Measurements from ENCODE around the gene ANTXR1.
"Not testable (repeated sequence)": the region's sequence is repeated elsewhere in the genome, so short reads cannot be mapped to it uniquely, and the experiment has no call there.

ANTXR1 gene

DNA sequence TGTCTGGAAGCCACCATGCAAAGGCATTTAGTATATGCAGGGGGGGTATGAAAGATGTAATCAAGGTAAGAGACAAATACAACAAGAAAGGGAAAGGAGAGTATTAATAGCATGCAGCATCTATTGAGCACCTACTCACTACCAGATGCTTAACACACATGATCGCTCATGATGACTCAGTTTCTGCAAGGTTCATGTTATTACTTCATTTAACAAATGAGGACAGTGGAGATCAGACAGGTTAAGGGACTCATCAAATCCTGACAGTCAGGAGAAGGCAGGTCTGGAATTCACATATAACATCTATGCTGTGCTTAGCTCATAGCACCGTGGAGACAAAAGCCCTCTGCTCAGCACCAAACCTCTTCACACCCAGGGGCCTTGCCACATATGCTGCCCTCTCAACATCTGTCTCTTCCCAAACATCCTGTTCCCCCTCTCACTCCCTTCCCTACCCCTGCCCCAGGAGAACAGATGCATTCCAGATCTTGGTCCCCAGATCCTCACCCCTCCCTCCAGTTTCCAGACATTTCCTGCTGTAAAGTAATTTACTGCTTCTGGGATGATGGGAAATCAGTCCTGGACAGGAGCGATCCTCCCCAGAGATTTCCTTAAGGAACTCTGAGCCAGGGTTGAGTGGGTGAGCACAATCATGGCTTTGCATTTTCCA, 155.3 kb downstream of the ANTXR1 start:
- DNase-seq: no peak

DNA sequence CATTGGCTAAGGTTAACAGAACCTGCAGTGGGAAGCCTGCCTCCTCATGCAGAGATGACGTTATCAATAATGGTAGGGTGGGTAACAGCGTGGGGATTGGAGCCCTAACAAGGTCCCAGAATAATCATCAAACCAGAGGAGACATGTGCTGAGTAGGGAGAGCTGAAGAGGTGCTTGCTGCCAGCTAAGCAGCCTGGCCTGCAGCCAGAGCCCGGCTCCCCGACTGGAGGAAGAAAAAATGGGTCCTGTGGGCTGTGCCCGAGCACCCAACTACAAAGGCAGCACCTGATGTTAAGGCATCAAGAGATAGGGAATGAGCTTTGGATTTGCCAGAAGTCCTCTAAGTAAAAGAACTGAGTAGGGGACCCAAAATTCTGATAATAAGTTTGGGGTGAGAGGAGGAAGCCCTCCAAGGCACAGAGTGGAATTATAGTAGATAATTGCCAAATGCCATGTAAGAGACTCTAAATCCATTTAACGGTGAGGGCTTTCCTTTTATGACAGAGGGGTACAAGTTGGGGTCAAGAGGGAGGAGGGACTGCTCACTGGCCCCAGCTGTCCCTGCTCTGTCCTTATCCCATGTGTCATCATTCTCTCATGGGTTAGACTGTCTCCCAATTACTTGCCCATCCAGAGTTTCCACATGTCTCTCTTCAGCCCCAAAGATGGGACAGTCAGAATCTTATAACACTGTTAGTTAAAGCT, 156.1 kb downstream of the ANTXR1 start:
- DNase-seq: no peak

DNA sequence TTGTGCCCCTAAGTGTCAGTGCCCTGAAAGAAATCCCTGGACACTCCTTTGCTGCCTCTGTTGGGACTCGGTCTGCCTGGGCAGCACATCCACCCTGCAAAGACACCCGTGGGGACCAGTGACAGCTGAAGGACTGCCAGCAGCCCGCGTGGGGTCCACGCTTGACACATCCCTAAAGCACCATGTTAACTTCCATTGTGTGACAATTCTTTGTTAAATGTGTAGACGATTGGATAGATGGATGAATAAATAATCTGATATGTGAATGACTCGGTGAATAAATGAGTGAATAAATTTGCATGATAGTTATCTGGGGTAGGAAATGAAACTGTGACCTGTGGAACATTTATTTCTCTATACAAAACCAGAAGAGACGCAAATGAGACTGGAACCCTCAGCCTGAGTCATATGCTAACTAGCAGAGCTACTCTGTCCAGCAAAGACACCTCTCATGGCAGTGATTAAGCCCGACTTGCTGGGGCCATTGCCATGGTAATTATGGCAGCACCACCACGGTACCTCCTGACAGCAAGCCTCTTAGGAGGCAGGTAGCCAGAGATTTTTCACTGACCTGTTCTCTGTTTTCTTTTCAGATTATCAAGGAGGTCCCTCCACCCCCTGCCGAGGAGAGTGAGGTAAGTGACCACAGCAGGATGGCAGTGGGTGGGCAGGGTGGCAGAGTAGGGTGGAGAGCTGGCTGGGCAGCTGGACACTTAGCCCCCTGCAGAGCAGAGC, 156.8 kb downstream of the ANTXR1 start:
- no peak for DNase-seq

DNA sequence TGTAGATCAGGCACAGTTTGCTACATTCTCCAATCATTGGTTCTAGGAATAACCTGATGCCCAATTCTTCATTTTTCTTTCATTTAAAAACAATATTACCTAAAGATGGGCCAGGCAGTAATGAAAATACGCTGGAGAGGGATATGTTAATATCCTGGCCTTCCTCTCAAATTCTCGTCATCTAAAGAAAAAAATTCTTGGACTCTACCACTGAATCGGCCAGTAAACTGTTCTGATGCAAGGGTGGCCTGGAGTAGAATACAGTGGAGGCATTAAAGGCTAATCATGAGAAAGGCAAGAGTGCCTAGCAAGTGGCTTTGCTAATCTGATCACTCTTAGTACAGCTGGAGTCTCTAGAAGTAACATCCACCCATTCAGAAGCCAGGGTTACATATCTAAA, 157.7 kb downstream of the ANTXR1 start:
- DNase-seq: no peak

DNA sequence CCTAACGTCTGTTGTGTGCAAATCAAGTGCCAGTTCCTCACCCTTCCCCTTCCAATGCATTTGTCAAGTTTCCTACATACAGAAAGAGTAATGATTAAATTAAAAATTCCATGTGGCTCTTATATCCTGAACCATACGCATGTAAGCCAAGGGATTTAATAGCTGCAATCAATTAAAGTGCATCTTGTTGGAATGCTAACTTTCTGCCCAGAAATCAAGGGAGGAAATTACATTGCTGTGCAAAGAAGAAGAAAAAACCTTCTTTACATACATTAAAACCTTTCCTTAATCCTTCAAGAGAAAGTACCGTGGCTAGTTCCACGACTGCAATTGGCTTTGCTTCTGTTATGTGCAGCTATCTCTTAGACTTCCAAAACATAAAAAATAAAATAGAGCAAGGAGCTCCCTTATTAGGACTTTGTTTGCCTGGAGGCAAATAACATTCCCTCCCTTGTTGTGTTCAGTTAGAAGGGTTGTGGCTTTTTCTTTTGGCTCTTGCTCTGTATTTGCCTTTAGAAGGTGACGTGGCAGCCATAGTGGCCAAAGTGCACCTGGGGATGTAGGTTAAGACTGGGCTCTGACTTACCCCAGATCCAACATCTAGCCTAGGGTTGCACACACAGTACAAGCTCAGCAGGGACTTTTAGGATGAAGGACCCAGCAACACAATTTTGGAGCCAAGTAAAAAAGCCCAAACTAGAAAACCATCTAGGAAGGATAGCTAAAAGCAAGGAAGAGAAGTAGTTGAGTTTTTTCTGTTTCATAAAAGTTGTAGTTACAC, 158.3 kb downstream of the ANTXR1 start:
- DNase-seq: no peak

DNA sequence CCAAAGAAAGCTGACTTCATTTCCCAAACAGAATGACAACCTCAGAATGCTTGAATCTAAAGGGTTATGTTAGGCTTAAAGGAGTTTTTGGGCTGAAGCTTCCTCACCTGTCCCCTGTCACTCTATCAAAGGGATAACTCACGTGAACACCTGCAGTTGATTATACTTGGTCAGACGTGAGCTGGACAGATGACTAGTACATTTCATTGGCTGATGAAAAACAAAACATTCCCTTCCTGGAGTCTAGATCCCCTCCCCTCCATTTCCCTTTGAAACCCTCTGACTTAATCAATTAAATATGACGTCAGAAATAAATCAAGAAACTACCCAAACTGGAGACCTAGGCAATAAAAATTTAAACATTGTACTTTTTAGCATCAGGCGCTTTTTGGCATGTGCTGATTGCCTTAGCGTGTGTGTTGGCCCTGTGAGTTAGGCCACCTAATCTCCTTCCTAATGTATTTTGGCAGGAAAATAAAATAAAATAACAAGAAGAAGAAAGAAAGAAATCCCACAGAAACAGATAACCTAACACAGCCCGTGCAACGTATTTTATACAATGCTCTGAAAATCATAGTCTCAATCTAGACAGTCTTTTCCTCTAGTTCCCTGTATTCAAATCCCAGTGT, 159.0 kb downstream of the ANTXR1 start:
- no peak for DNase-seq

DNA sequence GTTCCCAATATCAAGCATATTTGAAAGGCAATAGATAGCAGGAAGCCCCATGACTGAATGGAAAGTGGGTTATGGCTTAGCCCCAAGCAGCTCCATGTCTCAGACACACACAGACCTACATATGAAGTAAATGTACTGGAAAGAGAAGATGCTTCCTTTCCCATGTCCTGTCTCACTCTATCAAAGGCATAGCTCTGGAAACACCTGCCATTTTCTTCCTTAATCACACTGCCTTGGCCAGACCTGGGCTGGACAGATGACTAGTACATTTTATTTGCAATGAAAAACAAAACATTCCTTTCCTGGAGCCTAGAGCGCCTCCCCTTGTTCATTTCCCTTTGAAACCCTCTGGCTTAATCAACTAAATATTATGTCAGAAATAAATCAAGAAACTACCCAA, 160.7 kb downstream of the ANTXR1 start:
- no peak for DNase-seq

DNA sequence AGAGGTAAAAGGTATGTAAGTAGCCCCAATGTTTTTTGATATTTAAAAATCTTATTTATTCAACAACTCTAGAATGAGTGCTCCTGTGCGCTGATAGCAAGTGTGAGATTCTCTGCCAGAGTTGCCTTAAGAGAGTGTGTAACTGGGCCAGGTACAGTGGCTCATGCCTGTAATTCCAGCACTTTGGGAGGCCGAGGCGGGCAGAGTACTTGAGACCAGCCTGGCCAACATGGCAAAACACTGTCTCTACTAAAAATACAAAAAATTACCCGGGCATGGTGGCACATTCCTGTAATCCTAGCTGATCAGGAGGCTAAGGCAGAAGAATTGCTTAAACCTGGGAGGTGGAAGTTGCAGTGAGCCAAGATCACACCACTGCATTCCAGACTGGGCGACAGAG, 161.2 kb downstream of the ANTXR1 start:
- not testable (repeated sequence) for DNase-seq

DNA sequence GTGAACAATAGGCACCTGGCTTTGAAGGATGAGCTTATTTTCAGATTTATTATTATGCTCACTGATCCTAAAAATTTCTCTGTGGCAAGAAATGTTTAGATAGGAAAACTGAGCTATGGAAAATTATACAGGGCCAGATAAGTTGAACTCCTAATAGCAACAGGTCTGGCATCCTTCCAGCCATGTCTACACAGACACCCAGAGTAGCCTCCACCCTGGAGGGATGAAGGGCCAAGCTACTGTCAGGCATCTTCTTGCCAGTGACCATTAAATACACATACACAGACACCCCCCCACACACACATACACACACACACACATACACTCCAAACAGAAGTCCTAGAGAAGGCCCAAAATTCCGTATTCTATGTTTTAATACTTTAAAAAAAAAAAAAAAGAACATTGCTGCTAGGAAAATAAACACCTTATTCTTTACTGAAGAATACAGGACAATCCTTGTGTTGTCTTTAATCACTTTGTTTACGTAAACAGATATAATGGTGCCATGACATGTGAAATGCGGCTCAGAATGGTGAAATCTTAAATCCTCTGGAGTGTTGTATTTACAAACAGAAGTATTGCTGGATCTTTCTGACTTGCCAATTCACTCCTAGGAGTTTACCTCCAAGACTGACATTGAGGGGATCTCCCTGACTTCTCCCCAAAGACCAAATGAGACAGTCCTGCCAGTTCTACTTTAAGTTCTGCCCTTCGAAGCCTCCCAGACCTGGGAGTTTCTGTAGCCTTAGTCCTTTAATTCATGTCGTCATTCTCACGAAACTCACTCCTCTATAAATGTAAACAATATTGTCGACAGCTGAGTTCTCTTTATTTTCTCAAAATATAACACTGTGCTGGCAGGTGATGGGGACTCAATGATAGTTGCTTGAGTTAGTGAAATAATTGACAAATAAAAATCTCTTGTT, 163.1 kb downstream of the ANTXR1 start:
- no peak for DNase-seq

DNA sequence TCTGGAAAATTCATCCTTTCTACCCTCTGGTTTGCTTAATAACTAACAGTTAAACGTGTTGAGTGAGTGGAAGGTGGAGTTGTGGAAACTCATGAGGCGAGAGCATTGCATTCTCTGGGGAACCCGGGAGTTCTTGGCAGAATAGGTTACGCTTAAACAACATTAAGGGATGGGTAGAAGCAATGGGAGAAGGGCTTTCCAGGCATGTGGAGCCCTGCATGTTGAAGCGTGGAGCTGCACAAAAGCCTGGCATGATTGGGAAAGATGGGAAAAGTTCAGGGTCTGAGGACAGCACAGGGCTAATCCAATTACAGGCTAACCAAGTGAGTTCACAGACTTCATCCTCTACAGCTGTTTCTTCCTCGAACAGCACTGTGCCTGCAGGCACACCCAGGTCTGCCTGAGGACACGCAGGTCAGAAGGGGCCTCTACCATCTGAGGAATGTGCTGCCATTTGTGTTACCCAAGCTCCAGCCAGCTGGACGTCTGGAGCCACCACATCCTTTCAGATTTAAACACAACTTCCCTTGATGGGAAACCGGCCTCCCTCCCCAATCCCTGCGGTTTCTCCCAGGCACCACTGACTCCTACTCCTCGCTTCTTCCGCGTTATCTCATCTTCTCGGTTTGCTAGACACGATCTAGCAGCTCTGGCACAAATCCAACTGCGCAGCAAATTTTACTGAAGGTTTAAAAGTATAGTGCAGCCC, 164.2 kb downstream of the ANTXR1 start:
- no peak for DNase-seq

DNA sequence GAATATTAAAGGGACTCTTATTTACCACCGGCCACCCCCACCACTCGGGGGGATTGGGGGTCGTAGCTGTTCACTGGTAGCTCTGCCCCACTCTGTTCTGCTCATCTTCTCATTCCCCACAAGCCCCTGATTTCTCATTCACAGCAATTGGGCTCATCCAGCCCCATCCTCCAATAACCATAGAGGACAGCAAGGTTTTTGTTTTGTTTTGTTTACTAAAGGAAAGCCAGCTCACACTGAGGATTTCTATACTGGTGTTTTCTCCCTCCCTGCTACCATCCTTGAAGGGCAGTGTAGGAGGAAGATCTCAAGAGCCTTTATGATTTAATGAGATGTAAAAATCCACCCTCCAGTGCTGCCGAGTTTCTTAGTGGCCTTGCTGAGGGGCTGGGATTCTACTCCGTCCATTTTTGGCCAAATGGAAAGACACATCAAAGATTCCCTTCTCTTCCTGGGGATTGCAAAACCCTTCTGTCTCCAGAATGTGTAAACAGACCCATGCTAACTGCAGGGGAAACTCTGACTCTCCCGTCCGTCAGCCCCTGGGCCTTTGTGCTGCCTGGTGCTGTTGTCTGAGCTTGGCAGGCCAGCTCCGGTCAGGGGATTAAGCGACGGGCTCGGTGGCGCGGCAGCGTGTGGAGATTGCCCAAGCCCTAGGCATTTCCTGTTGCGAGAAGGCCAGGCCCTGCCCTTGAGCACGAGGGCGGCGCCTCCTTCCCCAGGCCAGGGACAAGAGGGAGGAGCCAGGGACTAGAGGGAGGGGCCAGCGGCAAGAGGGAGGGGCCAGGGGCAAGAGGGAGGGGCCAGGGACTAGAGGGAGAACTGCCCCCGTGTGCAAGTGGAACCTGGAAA, 165.0 kb downstream of the ANTXR1 start:
- no peak for DNase-seq

DNA sequence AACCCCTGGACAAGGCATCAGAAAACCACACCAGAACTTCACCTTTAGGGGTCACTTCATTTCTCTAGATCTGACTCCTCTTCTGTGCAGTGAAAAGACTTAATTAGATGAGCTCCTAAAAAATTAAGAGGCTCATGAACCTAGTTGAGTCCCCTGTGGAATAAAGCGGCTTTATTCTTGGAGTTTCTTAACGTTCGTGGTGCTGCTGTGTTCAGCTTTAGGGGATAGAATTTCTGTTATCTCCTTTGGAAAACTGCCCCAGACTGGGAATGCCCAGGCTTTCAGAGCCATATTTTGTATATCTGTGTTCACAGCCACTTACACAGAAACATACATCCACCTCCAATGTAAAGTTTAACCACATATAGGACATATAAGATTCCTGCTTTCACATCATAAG, 165.8 kb downstream of the ANTXR1 start:
- no peak for DNase-seq

DNA sequence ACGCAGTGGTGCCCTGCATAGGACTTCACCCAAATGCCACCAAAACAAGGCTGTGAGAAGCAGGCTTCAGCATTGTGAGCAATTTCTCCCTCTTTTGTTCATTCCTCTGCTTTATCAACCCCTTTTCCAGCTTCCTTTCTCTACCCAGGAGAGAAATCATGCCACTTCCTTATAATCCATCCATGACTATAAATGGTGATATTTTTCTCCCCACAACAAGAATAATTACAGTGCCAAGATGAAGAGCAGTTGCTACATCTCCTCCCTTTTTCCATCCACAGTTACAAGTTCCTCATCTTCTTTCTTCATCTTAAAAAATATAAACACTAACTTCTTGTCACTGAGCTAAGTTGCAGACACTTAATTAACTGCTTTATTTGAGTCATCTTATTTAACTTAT, 167.2 kb downstream of the ANTXR1 start:
- no peak for DNase-seq

DNA sequence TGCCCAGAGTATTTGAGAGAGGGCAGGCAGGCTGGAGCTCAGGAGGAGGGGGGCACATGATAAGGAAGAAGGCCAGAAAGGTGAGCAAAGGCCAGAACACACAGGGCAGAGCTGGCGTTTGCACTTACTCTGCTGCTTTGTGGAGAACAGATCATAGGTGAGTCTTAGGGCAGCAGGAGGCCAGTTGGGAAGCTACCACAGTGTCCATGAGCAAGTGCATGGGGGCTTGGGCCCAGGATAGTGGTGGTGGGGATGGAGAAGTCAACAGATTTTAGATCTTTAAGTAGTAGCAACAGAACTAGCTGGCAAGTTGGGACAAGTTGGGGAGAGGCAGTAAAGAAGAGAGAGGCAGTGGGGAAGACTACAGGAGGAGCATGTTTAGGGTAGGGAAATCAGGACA, 168.0 kb downstream of the ANTXR1 start:
- no peak for DNase-seq

DNA sequence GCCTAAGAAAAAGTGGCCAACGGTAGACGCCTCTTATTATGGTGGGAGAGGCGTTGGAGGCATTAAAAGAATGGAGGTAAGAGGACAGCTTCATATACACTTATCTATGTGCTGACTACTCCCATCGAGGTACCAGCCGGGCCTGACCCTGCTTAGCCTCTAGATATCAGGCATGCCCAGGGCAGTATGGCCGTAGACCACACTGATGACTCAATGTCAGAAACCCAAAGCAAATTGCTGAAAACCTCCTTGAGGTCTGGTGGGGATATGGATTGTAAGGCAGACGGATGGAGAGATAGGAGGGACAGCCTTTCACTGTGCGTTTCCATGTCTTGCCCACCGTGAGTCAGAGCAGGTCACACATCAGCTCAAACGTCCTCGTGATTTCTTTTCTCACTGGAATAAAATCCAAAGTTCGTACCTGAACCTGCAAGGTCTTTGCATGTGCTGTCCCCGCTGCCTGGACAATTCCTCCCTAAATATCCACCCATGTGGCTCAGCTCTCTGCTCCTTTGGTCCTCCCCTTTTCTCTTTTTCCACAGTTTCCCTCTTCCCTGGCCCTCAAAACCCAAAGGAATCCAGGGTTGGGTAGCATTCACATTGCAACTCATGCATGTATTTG, 168.9 kb downstream of the ANTXR1 start:
- DNase-seq: no peak

DNA sequence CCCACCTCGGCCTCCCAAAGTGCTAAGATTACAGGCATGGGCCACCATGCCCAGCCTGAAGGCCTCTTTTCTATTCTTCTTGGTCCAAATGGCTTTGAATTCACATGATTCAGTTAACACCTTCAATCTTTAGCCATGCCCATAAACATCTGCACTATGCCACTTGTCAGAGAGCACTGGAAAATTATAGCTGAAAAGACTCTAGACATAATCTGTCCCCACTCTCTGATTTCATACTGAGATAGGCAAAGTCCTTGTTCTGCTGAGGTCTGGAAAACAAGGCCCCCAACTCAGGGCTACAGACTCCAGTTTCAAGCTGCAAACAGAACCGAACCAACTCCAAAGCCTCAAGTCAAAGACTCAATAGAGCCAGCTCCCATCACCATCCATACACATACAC, 170.7 kb downstream of the ANTXR1 start:
- no peak for DNase-seq

DNA sequence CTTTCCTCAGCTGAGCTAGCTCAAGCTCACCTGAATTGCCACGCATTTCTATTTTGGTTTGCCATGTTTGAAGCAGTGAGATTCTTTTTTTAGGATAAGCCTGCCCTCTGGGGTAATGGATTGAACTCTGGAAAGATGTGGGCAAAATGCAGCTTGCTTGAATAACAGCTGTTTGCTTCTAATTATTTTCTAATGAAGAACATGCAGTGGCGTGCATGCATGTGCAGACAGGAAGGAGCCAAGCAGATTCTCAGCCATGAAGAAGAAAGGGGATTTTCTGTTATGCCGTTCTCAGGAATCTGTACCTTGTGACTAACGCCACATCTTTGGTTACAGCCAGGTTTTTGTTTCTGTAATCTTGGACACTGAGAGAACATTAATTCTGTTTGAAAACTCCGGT, 171.2 kb downstream of the ANTXR1 start:
- DNase-seq: no peak

DNA sequence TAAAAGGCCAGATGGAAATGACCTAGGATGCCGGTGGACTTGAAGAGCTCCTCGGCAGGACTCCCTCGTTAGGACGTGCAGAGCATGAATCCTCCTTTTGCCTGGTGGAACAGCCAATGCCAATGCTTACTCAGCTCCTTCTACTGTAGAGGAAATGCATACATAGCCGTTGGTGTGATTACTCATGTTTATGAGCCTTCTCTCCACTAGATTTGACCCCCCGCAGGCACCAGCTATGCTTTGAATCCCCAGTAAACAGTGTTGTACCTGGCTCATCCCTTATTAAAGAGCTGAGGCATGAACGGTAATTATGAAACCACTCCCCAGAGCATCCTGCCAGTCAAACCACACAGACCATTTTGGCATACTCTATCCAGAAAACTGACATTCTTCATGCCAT, 172.8 kb downstream of the ANTXR1 start:
- DNase-seq: no peak

DNA sequence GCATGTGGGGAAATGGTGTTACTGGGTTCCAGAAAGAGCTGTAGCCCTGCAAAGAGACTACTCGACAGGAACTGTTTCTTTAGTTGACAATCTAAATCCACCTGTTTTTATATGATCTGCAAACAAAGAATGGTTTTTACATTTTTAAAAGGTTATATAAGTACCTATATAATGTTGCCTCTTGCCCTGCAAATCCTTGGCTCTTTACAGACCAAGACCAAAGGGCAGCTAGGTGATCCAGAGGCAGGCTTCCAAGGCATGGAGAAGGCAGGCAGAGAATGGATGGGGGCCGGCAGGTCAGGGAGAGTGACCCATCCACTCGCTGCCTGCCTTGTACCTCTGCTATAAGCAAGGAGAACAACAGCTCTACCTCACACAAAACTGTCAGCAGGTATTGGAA, 173.6 kb downstream of the ANTXR1 start:
- no peak for DNase-seq

Data from stimulated activated naive CD4-positive, alpha-beta T cell treated with Interleukin-2 at 50 U/mL for 16 hours (primary cell).